ENCODE data around the gene CHCHD1. TPM values are rescaled to one million over a fixed set of nuclear protein-coding genes. Genes with fewer than 3 reads are reported as not detected.

Gene CHCHD1
- 63.4 to 72.2 TPM (median 67.6 TPM) in 5 replicates for total RNA-seq (2022; extraction: Qiagen RNA extraction; ENCODE audit: low read depth)

GRCh38 chr10:73781879-73782748, at the start of gene CHCHD1:
Gene CHCHD1 (plus strand): TSS chr10:73782048. CDS start chr10:73782076, 28 bp downstream.

GRCh38 chr10:73743905-73744663, 37.8 kb upstream of the CHCHD1 start, which contains the start of gene SEC24C:
Gene SEC24C (plus strand): TSS chr10:73744372. CDS start chr10:73746833, 2,461 bp downstream.

GRCh38 chr10:73785211-73785720, 3.4 kb downstream of the CHCHD1 start, which contains the start of gene ZSWIM8:
Gene ZSWIM8 (plus strand): TSS chr10:73785606. CDS start chr10:73785879, 273 bp downstream.

Other genes starting within 250 kb of the CHCHD1 start
- gene USP54, start 190.7 kb upstream of the CHCHD1 start, total RNA-seq (2022; extraction: Qiagen RNA extraction; ENCODE audit: low read depth) = 9.6 to 14.4 TPM (median 11.9 TPM) in 5 replicates
- not detected in 5 replicates for gene MYOZ1, start 140.6 kb upstream of the CHCHD1 start, total RNA-seq (2022; extraction: Qiagen RNA extraction; ENCODE audit: low read depth)
- gene SYNPO2L, start 126.0 kb upstream of the CHCHD1 start, total RNA-seq (2022; extraction: Qiagen RNA extraction; ENCODE audit: low read depth) = not detected in 5 replicates
- 1.7 to 3.5 TPM (median 3.1 TPM) in 5 replicates for gene AGAP5, start 83.9 kb upstream of the CHCHD1 start, total RNA-seq (2022; extraction: Qiagen RNA extraction; ENCODE audit: low read depth)
- 39.6 to 66.6 TPM (median 61.1 TPM) in 5 replicates for gene SEC24C, start 37.7 kb upstream of the CHCHD1 start, total RNA-seq (2022; extraction: Qiagen RNA extraction; ENCODE audit: low read depth)
- gene ZSWIM8, start 3.6 kb downstream of the CHCHD1 start, total RNA-seq (2022; extraction: Qiagen RNA extraction; ENCODE audit: low read depth) = 22.4 to 48.8 TPM (median 43.4 TPM) in 5 replicates
- gene NDST2, start 29.6 kb downstream of the CHCHD1 start, total RNA-seq (2022; extraction: Qiagen RNA extraction; ENCODE audit: low read depth) = 10.9 to 22.6 TPM (median 19.1 TPM) in 5 replicates
- gene CAMK2G, start 92.5 kb downstream of the CHCHD1 start, total RNA-seq (2022; extraction: Qiagen RNA extraction; ENCODE audit: low read depth) = 16.6 to 19.5 TPM (median 18.8 TPM) in 5 replicates
- 101 to 107 TPM (median 105 TPM) in 5 replicates for gene PLAU, start 129.1 kb downstream of the CHCHD1 start, total RNA-seq (2022; extraction: Qiagen RNA extraction; ENCODE audit: low read depth)
- 109 to 192 TPM (median 157 TPM) in 5 replicates for gene VCL, start 216.1 kb downstream of the CHCHD1 start, total RNA-seq (2022; extraction: Qiagen RNA extraction; ENCODE audit: low read depth)